ENCODE data around the gene TNP1.

The TNP1 gene

GRCh38 chr2:216877085-216877484 is 17.2 kb upstream of the TNP1 start:
- Histone ChIP-seq H3K27ac (ENCODE audit: low read depth, low read length) (no peak overlapping the region), H2AFZ (ENCODE audit: low read length, unreplicated experiment) (no peak overlapping the region), H3K4me1 (ENCODE audit: control insufficient read depth, insufficient read depth, low read length, unreplicated experiment) (no peaks in the 10 kb centered on the region), H3K27me3 (ENCODE audit: insufficient read depth, low read length) (peaks cover 43% of the 10 kb centered on the region), H3K79me2 (ENCODE audit: control insufficient read depth, insufficient read depth, low read length, unreplicated experiment) (no peaks in the 10 kb centered on the region), H3K4me3 (ENCODE audit: low read depth, low read length) (no peak overlapping the region), H3K36me3 (ENCODE audit: insufficient read depth, low read length) (no peaks in the 10 kb centered on the region)

GRCh38 chr2:216875862-216876261 is 16.0 kb upstream of the TNP1 start:
- Histone ChIP-seq H3K4me1 (ENCODE audit: control insufficient read depth, insufficient read depth, low read length, unreplicated experiment) (no peaks in the 10 kb centered on the region), H3K79me2 (ENCODE audit: control insufficient read depth, insufficient read depth, low read length, unreplicated experiment) (no peaks in the 10 kb centered on the region), H3K27me3 (ENCODE audit: insufficient read depth, low read length) (peaks cover 50% of the 10 kb centered on the region), H3K4me3 (ENCODE audit: low read depth, low read length) (no peak overlapping the region), H2AFZ (ENCODE audit: low read length, unreplicated experiment) (no peak overlapping the region), H3K36me3 (ENCODE audit: insufficient read depth, low read length) (no peaks in the 10 kb centered on the region), H3K27ac (ENCODE audit: low read depth, low read length) (no peak overlapping the region)

GRCh38 chr2:216873573-216873972 is 13.7 kb upstream of the TNP1 start:
- no peaks in the 10 kb centered on the region for H3K36me3 ChIP-seq (ENCODE audit: insufficient read depth, low read length)
- no peak overlapping the region for H3K4me3 ChIP-seq (ENCODE audit: low read depth, low read length)
- no peaks in the 10 kb centered on the region for H3K4me1 ChIP-seq (ENCODE audit: control insufficient read depth, insufficient read depth, low read length, unreplicated experiment)
- no peaks in the 10 kb centered on the region for H3K79me2 ChIP-seq (ENCODE audit: control insufficient read depth, insufficient read depth, low read length, unreplicated experiment)
- H3K27me3 ChIP-seq (ENCODE audit: insufficient read depth, low read length): peaks cover 65% of the 10 kb centered on the region
- no peak overlapping the region for H2AFZ ChIP-seq (ENCODE audit: low read length, unreplicated experiment)
- H3K27ac ChIP-seq (ENCODE audit: low read depth, low read length): no peak overlapping the region

- Histone ChIP-seq H3K79me2 (ENCODE audit: control insufficient read depth, insufficient read depth, low read length, unreplicated experiment) (no peaks in the 10 kb centered on the region), H3K27ac (ENCODE audit: low read depth, low read length) (no peak overlapping the region), H3K4me1 (ENCODE audit: control insufficient read depth, insufficient read depth, low read length, unreplicated experiment) (no peaks in the 10 kb centered on the region), H3K4me3 (ENCODE audit: low read depth, low read length) (no peak overlapping the region), H3K27me3 (ENCODE audit: insufficient read depth, low read length) (peaks cover 65% of the 10 kb centered on the region), H3K36me3 (ENCODE audit: insufficient read depth, low read length) (no peaks in the 10 kb centered on the region), H2AFZ (ENCODE audit: low read length, unreplicated experiment) (no peak overlapping the region)
Observed at GRCh38 chr2:216872624-216873023, 12.8 kb upstream of the TNP1 start.

GRCh38 chr2:216872040-216872439 is 12.2 kb upstream of the TNP1 start:
- no peaks in the 10 kb centered on the region for H3K79me2 ChIP-seq (ENCODE audit: control insufficient read depth, insufficient read depth, low read length, unreplicated experiment)
- H3K4me3 ChIP-seq (ENCODE audit: low read depth, low read length): no peak overlapping the region
- peaks cover 63% of the 10 kb centered on the region for H3K27me3 ChIP-seq (ENCODE audit: insufficient read depth, low read length)
- no peak overlapping the region for H3K27ac ChIP-seq (ENCODE audit: low read depth, low read length)
- H2AFZ ChIP-seq (ENCODE audit: low read length, unreplicated experiment): no peak overlapping the region
- no peaks in the 10 kb centered on the region for H3K36me3 ChIP-seq (ENCODE audit: insufficient read depth, low read length)
- H3K4me1 ChIP-seq (ENCODE audit: control insufficient read depth, insufficient read depth, low read length, unreplicated experiment): no peaks in the 10 kb centered on the region

GRCh38 chr2:216871333-216871934 is 11.6 kb upstream of the TNP1 start:
- peaks cover 63% of the 10 kb centered on the region for H3K27me3 ChIP-seq (ENCODE audit: insufficient read depth, low read length)
- no peaks in the 10 kb centered on the region for H3K4me1 ChIP-seq (ENCODE audit: control insufficient read depth, insufficient read depth, low read length, unreplicated experiment)
- H2AFZ ChIP-seq (ENCODE audit: low read length, unreplicated experiment): no peak overlapping the region
- no peak overlapping the region for H3K4me3 ChIP-seq (ENCODE audit: low read depth, low read length)
- H3K79me2 ChIP-seq (ENCODE audit: control insufficient read depth, insufficient read depth, low read length, unreplicated experiment): no peaks in the 10 kb centered on the region
- no peaks in the 10 kb centered on the region for H3K36me3 ChIP-seq (ENCODE audit: insufficient read depth, low read length)
- no peak overlapping the region for H3K27ac ChIP-seq (ENCODE audit: low read depth, low read length)

GRCh38 chr2:216870508-216871332 is 10.9 kb upstream of the TNP1 start:
- Histone ChIP-seq H3K27ac (ENCODE audit: low read depth, low read length) (no peak overlapping the region), H3K27me3 (ENCODE audit: insufficient read depth, low read length) (peaks cover 61% of the 10 kb centered on the region), H3K4me3 (ENCODE audit: low read depth, low read length) (no peak overlapping the region), H3K4me1 (ENCODE audit: control insufficient read depth, insufficient read depth, low read length, unreplicated experiment) (no peaks in the 10 kb centered on the region), H3K36me3 (ENCODE audit: insufficient read depth, low read length) (no peaks in the 10 kb centered on the region), H2AFZ (ENCODE audit: low read length, unreplicated experiment) (no peak overlapping the region), H3K79me2 (ENCODE audit: control insufficient read depth, insufficient read depth, low read length, unreplicated experiment) (no peaks in the 10 kb centered on the region)

- Histone ChIP-seq H3K27ac (ENCODE audit: low read depth, low read length) (no peak overlapping the region), H3K27me3 (ENCODE audit: insufficient read depth, low read length) (peaks cover 74% of the 10 kb centered on the region), H3K36me3 (ENCODE audit: insufficient read depth, low read length) (no peaks in the 10 kb centered on the region), H3K79me2 (ENCODE audit: control insufficient read depth, insufficient read depth, low read length, unreplicated experiment) (no peaks in the 10 kb centered on the region), H3K4me1 (ENCODE audit: control insufficient read depth, insufficient read depth, low read length, unreplicated experiment) (no peaks in the 10 kb centered on the region), H3K4me3 (ENCODE audit: low read depth, low read length) (no peak overlapping the region), H2AFZ (ENCODE audit: low read length, unreplicated experiment) (no peak overlapping the region)
Observed at GRCh38 chr2:216866515-216867095, 6.7 kb upstream of the TNP1 start.

GRCh38 chr2:216865658-216866057 is 5.8 kb upstream of the TNP1 start:
- no peaks in the 10 kb centered on the region for H3K4me1 ChIP-seq (ENCODE audit: control insufficient read depth, insufficient read depth, low read length, unreplicated experiment)

GRCh38 chr2:216863946-216864345 is 4.1 kb upstream of the TNP1 start:
- no peaks in the 10 kb centered on the region for H3K4me1 ChIP-seq (ENCODE audit: control insufficient read depth, insufficient read depth, low read length, unreplicated experiment)
- no peak overlapping the region for H3K4me3 ChIP-seq (ENCODE audit: low read depth, low read length)
- H3K36me3 ChIP-seq (ENCODE audit: insufficient read depth, low read length): no peaks in the 10 kb centered on the region
- H2AFZ ChIP-seq (ENCODE audit: low read length, unreplicated experiment): no peak overlapping the region
- H3K79me2 ChIP-seq (ENCODE audit: control insufficient read depth, insufficient read depth, low read length, unreplicated experiment): no peaks in the 10 kb centered on the region
- H3K27ac ChIP-seq (ENCODE audit: low read depth, low read length): no peak overlapping the region
- H3K27me3 ChIP-seq (ENCODE audit: insufficient read depth, low read length): peaks cover 55% of the 10 kb centered on the region

More at GRCh38 chr2:216865658-216866057, 5.8 kb upstream of the TNP1 start:
- Histone ChIP-seq H3K79me2 (ENCODE audit: control insufficient read depth, insufficient read depth, low read length, unreplicated experiment) (no peaks in the 10 kb centered on the region), H3K4me3 (ENCODE audit: low read depth, low read length) (no peak overlapping the region), H2AFZ (ENCODE audit: low read length, unreplicated experiment) (no peak overlapping the region), H3K36me3 (ENCODE audit: insufficient read depth, low read length) (no peaks in the 10 kb centered on the region), H3K27ac (ENCODE audit: low read depth, low read length) (no peak overlapping the region), H3K27me3 (ENCODE audit: insufficient read depth, low read length) (peaks cover 69% of the 10 kb centered on the region)

Data from ACC112 (cell line).